Fibroblast of skin of left quadriceps (primary cell): ENCODE measurements around the gene CYYR1.

Experiments used
- DNase-seq, 2 experiments: peaks; one replicate each; pipeline ENCODE4 v3.0.0-alpha.2; 2013; ENCODE audit warnings: low read depth in 2 of 2

Gene CYYR1

DNA sequence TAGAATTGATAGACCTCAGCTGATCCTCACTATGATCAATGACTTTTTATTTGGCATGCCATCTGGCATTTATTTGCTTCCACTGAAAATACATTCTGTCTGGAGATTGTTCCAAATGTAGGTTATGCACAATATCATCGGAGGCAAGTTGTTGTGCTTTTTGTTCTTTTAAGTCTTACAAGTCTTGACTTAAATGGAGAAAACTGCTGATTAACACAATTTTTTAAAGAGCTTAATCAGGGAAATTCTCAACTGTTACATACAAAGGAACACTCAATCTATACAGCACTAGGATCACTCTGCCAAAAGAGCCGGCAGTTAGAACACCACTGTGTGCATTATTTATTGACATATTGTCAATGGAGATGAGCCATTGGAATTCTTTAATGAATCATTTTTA lies 19.2 kb downstream of the CYYR1 start:
- no peak for DNase-seq

GRCh38 chr21:26550326-26550725 lies 22.8 kb downstream of the CYYR1 start:
- DNase-seq: no peak

DNA sequence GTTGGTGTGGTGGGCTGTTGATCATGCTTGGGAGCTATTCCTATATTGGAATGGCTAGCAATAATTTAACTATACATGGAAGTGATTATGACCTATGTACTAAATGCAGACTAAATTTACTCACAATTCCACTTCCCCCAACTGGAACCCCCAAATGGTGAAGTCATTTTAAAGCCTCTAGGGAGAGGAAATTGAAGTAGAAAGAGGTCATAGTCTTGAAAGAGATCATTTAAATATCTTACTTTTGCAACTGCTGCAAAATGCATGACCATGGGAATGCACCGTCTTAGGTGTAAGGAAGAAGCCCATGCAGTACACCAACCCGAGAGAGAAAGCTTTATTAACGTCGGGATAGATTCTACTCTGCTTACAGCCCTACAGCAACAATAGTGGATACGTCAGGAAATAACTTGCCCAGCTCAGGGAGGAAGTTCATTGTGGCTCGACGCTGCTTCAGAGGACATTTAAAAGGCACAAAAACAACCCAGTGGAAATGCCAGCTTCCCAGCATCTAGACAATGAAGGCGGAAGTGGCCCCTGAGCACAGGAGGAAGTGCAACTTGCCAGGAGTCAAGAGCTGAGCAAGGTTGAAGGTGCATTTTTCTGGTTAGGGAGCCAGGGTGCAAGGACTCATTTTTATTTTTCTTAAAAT lies 26.5 kb downstream of the CYYR1 start:
- DNase-seq: no peak

- DNase-seq: peak; percentile 2 to 10
Measured at GRCh38 chr21:26544201-26544775, 28.8 kb downstream of the CYYR1 start.

- DNase-seq: no peak
Measured at GRCh38 chr21:26540651-26541050, 32.4 kb downstream of the CYYR1 start.

GRCh38 chr21:26539566-26539965 lies 33.5 kb downstream of the CYYR1 start:
- no peak for DNase-seq

DNA sequence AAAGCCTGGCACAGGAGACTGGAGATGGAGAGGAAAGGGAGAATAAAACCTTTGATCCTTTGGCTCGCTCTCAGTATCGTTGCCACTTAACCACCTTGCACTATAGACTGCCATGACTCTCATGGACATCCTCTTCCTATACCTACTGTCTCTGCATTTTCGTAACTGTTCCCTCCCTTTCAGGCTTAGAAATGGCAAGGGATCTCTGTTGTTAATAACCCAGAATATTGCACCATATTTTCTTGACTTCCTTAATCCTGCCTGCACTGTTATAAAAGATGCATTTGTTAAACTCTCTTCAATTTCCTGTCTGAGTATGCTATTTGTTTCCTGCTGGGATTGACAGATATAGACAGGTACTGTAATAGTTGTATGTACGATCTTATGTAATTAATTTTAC lies 38.6 kb downstream of the CYYR1 start:
- no peak for DNase-seq

DNA sequence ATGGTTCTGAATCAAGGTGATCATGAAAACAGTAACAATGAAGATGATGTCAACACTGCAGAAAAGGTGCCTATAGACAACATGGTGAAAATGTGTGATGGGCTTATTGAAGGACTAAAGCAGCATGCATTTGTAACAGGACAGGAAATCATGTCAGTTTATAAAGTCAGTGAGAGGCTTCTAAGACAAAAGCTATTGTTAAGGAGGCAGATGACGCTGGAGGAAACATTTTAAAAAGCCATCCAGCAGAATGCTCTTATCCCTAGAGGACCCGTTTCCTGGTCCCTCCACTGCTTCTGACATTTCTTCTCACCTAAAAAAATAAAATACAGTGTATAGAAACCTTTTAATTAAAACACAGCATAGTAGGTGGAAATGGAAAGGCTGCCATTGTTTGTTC lies 40.9 kb downstream of the CYYR1 start:
- no peak for DNase-seq

DNA sequence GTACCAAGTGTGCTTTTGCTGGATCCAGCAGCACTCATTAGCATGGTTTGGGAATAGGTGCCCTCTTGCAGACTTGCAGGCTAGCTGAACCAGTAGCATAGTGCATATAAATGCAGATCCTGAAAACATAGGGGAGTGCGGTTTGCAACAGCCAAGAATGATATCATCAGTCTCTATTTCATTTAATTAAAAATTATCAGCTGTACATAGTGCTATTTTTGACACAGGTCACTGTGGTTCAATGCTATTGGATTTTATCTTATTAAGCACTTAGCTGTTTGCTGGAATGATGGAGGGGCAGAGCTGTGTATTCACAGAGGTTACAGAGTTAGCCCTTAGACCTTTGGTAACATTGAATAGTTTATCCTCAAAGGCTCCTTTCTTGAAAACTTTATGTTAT lies 43.6 kb downstream of the CYYR1 start:
- DNase-seq: no peak

DNA sequence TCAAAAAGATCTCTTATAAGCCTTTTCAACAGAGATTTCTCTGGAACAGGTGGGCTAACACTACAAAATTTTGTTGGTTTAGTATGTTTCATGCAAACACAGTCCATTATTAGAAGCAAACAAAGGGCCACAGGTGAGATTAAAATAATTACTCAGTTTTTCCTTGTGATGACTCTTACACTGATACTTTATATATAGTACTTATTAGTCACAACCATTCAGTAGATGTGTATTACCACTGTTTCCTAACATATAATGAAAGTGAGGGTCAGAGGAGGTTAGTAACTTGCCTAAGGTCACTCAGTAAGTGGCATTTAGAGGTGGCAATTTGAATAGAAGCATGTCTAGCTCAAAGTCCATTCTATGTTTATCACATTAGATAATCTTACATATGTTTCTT lies 44.2 kb downstream of the CYYR1 start:
- no peak for DNase-seq

DNA sequence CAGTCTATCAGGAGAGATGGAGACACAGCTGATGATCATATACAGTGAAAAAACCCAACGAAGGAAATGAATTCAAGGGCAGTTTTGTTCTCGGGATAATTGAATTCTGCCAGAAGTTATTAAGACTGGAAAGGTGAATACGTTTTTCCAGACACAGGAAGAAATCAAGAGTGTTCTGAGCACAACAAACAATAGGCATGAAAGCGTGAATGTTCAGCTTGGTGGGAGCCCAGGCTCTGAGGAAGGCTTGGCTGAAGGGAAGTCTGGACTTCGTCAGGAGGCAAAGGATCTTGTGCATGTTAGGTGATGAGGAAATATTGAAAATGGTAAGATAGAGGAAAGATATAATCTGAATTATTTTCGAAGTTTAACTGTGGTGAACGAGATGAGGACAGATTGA lies 50.4 kb downstream of the CYYR1 start:
- no peak for DNase-seq

DNA sequence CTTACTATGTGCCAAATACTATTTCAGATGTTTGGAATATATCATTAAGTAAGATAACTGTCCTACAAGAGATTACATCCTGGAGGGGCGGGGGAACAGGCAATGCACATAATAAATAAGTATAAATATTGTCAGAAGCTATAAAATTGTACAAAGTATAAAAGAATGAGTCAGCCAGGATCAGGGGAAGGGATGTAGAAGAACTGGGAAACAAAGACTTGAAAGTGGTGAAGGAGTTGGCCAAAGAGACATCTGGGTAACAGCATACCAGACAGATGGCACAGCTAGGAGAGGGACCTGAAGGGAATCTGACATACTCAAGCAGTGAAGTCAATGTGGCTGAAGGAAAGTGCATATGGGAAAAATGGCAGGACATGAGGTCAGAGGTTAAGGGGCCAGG lies 53.9 kb downstream of the CYYR1 start:
- no peak for DNase-seq

DNA sequence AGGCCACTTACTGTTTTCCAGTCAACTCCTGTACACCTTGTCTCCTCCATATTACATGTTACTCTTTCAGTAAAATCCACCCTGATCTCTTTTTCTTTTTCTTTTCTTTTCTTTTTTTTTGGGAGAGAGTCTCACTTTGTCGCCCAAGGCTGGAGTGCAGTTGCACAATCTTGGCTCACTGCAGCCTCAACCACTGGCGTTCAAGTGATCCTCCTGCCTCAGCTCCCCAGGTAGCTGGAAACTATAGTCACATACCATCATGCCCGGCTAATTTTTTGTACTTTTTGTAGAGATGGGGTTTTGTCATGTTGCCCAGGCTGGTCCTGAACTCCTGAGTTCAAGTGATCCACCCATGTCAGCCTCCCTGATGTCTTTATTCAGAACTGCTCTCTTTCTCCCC lies 57.8 kb downstream of the CYYR1 start:
- DNase-seq: no peak

DNA sequence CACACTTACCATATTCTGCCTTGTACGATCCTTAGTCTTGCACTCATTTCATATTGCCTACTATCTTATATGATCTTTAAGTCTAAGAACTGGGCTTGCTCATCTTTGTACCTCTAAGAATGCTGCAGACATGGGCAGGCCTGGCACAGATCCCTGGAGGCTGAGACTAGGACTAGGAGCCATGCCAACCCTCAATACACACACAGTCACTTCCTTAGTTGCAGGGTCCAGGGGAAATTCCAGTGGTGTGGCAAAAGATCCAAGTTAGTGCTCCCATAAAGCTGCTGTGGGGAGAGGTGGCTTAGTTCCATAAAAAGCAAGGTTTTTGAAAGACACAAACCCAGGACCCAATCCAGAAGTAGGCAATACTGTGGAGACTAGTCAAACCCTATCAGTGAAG lies 59.9 kb downstream of the CYYR1 start:
- peak in 1 of 2 experiments; percentile 11 for DNase-seq

DNA sequence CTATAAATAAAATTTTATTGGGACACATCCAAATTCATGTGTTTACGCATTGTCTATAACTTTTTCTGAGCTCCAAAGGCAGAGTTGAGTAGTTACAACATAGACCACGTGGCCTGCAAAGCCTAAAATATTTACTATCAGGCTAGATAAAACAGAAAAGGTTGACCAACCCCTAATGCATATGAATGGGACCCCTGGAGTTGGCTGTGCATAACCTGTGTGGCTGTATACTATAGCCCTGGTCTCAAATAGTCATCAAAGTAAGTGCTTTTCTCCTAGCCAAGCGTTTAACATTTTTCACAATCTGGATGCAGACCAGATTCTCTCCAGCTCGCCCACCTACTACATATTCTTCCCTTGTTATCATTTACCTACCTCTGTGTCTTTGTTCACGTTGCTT lies 60.4 kb downstream of the CYYR1 start:
- no peak for DNase-seq

GRCh38 chr21:26508903-26509302 lies 64.2 kb downstream of the CYYR1 start:
- no peak for DNase-seq

DNA sequence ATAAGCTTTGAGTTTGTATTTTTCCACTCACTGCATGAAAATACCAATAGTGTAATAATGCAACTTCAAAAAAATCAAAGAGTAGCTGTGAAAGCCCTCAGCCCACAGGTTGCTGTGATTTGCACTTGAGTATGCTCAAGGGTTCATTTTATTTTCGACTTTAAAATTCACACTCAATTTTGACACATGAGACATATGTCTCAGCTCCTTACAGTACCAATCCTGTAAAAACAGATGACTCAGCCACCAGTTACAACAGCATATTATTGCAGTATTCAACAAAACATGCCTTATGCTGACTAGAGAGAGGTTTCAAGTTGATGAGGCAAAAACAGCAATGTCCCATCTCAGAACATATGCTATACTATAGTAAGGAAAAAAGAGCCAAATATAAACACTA lies 66.1 kb downstream of the CYYR1 start:
- DNase-seq: peak; percentile 47 to 54

- DNase-seq: no peak
Measured at GRCh38 chr21:26505211-26505610, 67.9 kb downstream of the CYYR1 start.

- no peak for DNase-seq
Measured at GRCh38 chr21:26503414-26503813, 69.7 kb downstream of the CYYR1 start.

DNA sequence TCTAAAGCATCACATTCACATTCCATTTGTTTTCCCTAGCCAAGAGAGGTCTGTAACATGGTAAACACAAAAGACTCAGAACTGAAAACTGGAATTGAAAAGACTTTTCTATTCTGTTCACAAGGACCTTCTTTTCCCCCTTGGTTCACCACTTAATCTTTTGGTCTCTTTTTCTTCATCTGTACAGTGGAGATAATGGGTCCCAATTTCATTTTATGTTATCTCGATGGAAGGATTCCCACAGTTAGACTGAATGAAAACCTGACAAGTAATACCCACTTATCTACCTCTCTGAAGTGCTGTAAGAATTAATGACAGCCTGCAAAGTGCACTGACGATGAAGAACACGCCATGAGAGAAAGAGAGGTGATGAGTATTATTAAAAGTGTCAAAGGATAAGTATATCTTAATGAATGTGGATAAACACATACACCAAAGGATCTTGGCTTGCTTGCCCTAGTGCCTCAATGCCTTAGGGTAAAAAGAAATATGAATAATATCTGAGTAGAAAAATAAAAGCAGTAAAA lies 71.5 kb downstream of the CYYR1 start:
- DNase-seq: no peak

DNA sequence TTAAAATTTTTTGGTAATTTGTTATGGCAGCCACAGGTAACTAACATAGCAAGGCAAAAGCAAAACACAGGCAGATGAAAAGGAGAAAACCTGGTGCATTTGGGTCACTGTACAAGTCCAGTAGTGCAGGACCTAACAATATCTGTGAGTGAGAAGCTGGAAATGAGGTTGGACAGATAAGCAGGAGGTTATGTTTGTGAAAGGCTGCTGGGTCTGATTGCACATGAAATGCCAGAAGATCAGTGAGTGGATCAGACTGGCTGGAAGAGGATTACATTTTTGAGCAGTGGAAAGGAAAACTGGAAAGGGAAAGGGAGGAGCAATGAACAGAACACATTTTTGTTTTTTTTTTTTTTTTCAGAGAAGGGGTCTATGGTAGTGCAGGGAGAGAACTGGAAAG lies 73.6 kb downstream of the CYYR1 start:
- DNase-seq: no peak

- DNase-seq: no peak
Measured at GRCh38 chr21:26495283-26495849, 77.7 kb downstream of the CYYR1 start.

- no peak for DNase-seq
Measured at GRCh38 chr21:26491663-26492062, 81.4 kb downstream of the CYYR1 start.
